HG02938 (cell line): Measurements from ENCODE around the gene TRPM1.
"Not testable (repeated sequence)": the region's sequence is repeated elsewhere in the genome, so short reads cannot be mapped to it uniquely, and the experiment has no call there.

Source experiments
- ATAC-seq: cut with Tn5 transposase; IDR thresholded peaks from one replicate; pipeline ENCODE4 v1.9.1; 2021; ENCODE audit warnings: mild to moderate bottlenecking, moderate library complexity; ENCODE audit not compliant: unreplicated experiment

TRPM1 gene

DNA sequence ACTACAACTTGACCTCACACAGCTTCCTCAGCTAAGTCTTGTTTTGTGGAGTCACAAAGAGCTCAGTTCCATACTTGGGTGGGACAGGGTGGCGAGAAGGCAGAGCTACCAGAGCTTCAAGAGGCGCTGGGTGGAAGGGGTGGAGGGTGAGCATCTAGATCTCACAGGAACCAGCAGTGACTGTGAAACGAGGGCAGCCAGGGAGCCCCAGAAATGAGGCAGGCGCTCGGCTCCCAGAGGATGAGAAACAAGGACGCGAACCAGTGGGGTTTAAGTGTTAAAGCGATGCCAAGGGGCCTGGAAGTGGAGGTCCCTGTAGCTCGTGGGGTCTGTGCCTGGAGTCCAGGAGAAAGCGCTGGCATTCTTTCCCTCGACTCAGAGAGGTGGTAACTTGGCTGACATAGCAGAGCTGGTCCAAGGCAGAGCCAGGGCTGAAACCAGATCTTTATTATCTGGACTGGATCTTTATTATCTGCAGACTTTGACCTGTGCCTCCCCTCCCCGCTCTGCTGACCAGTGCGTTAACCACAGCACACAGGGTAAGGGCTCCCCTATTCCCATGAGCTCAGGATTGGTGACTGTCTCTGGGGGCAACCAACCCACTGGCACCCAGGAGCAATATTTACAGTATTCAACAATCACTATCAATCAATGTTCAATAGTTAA lies 26.2 kb upstream of the TRPM1 start:
- no peak for ATAC-seq

DNA sequence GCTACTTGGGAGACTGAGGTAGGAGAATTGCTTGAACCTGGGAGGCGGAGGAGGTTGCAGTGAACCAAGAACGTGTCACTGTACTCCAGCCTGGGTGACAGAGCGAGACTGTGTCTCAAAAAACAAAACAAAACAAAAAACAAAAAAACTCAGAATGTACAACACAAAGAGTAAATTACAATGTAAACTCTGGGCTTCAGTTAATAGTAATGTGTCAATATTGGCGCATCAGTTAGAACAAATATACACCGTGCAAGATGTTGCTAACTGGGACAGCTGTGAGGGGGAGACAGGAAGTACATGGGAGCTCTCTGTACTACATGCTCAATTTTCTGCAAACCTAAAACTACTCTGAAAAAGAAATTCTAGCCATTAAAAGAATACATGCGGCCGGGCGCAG lies 23.5 kb upstream of the TRPM1 start:
- no peak for ATAC-seq

DNA sequence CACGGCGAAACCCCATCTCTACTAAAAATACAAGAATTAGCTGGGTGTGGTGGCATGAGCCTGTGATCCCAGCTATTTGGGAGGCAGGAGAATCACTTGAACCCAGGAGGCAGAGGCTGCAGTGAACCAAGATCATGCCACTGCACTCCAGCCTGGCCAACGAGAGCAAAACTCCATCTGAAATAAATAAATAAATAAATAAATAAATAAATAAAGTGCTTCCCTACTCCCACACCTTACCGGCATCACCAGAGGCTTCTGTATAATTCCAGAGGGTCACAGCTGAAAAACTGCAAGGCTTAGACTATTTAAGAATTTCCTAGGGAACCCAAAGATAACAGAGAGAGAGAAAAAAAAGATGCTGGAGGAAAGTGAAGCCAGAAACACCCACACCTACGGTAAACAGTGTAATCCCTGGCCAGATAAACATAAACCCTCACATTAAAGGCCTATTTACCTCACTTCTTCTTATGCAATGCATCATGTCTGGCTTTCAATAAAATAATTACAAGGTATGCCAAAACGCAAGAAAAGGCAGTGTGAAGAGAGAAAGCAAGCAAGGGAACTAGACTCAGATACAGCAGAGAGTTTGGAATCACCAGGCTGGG lies 15.0 kb upstream of the TRPM1 start:
- ATAC-seq = no peak

DNA sequence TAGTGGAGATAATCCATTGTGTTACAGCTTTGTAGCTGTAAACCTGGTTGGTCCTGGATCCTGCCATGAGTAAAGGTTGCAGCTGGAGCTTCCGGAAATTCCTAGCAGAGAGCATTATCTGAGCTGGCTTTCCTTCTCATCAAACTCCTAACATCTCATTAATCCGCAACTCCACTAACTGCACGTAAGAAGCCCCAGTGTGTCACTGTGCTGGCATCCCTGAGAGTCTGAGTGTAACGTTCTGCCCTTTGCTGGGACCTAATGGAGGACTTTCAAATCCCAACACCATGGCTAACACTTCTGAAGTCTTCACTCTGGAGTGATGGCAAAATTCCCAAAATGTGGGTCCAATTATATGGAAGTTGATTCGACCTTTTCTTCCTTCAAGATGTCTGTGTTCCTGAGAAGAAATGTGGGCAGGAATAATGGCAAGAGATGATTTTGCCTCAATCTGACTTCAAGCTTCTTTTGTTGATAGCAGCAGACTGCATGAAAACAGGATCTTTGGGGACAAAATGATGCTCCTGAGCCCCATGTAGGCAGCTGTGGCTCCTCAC lies 9.6 kb upstream of the TRPM1 start:
- ATAC-seq = no peak

DNA sequence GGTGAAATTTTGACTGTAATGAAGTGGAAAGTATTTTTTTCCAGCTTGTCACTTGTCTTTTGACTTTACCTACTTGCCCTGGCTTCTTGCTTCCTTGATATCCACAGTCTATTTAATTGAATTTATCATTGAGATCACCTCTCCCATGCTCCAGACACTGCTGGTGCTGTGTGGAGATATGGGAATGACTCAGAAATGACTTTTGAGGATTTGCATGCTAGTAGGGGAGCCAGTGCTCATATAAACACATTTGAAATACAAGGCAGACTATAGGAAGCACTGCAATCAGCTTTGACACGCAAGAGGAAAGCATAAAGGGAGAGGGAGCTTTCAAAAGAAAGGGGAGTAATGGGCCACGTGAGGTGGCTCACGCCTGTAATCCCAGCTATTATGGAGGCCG lies 7.3 kb upstream of the TRPM1 start:
- ATAC-seq = no peak

DNA sequence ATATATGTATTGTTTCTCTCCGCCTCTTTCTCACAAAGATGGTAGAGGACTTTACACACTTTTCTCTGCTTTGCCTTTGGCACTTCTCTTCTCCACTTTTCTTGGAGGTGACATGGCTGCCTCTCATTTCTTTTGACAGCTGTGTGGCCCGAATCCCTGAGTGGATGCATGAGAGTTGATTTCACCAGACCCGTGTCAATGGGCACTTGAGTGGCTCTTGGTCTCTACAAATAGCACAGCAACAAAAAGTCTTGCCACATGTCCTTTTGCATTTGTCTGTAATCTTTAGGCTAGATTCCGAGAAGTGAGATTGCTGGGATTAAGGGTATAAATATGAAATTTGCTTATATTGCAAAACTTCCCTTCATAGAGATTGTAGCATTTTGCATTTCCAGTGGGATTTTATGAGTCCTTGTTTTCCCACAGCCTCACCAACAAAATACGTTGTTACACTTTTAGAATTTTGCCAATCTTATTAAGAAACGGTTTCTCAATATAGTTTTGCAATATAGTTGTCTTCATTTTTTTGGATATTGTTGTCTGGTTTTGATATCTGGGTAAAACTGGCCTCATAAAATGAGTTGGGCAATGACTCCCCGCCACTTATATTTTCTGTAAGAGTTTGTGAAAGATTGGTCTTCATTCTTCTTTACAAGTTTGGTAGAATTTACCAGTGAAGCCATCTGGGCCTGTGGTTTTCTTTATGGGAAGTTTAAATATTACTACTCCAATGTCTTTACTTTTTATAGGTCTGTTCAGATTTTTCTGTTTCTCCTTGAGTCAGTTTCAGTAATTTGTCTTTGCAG lies 5.2 kb upstream of the TRPM1 start:
- ATAC-seq = no peak

DNA sequence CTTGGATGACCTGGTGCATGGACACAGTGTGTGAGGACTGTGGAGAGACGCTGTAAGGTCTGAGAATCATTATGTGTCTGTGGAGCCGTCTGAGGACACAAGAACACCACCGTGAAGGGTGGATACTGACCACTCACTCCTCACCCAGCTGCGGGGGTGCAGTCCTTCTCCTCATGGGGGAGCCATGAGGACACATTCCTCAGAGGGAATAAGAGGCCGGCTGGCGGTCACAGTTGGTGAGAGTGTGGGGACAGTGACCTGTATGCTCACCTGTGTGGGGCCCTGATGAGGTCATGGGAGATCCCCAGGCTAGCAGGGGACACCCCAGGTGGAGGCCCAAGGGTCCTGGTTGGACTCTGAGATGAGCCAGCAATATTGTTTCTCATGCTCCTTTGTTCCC lies 2.5 kb upstream of the TRPM1 start:
- no peak for ATAC-seq

DNA sequence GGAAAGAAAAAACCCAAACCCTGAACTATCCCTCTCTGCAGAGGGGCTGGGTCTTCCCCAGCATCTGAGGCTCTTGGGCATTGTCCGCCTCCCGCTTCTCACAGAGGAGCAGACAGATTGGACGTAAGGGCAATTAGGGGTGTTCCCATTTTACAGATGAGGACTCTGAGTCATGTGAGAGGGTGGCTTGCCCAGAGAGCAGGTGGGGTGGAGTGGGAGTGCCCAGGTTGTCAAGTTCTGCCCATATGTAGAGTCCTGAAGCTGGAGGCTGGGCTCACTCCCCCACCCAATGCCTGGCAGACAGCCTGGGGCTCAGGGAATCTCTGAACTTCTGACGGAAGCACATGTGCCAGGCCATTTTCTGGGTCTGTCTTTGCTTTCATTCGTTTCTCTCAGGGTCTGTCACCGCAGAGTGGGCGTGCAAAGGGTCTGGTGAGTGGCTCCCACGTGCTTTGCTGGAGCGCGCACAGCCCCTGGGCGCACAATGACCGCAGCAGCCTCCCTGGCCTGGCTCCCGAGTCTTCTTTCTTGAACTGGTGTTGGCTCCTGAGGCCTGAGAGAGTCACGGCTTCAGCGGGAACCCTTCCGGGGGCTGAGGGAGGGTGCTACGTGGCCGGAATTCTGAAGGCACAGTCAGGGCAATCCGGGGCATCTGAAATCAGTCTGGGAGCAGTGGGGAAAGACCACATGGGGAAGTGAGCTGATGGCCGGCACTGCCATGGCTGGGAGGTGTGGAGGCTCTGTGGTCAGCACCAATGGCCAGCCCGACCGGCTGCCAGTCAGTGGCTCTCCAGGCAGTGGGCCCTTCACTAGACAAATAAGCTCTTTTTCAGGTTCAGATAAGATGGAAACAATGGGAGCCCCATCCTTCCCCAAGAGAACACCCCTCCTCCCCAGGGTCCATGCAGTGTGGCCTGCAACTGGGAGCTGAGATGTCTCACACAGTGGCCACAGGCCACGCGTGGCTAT lies 1.1 kb upstream of the TRPM1 start:
- no peak for ATAC-seq

DNA sequence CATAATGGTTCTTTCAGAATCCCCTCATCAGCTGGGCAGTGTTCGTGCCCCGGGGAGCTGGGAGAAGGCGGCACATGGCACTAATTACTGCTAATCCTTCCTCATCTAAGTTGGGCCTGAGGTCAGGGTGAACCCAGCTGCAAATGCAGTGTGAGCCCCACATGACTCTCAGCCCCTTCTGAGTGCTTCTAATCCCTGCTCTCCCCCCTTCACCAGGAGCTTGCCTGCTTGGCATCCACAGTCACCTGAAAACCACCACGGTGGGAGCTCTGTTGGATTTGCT lies 455 bp upstream of the TRPM1 start:
- ATAC-seq = no peak

DNA sequence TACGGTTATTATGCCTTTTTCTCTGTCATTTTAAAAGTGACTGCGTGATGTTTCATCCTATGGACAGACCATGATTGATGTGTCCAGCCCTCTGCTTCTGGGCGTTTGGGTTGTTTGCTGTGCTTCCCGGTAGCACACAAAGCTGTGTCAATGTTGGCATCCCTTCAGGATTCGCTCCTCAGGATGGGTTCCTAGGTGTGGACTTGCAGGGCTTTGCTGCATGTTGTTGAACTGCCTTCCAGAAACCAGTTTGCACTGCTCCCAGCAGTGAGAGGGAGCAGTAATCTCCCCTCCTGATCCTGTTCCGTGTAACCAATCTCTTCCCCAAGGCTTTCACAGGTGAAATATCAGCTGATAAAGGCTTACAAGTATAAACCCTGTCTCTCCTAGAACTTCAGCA lies 787 bp downstream of the TRPM1 start:
- no peak for ATAC-seq

DNA sequence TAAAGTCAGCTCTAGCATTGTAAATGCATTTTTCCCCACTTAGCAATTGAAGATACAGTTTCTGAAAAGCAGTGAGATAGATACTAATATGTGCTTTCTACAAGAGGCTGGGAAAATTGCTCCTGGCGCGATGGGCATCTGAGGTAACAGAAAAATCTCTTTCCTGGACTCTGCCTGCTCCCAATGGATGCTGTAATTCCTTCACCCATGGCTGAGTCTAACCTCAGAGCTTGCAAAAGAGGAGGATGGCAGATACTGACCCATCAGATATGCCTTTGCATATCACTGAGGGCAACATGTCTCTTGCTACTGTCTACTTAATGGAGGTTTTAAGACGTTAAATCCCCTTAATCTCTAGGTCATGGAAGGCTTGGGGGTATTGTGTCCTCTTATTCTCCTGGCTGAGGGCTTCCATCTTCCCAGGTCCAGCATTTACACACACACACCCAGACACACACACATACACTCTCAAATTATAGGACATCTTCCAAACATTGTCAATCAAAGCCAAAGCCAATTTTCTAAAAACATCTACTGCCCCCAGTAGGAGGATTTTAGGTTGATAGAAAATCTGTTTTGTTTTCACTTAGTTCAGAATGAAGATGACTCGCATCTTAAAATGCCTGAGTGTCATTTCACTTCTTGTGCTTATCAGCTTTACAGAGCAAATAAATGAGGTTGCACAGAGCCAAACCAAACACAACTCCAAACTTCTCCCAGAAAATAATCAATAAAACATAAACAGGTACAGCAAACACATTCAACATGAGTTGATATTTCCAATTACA lies 2.4 kb downstream of the TRPM1 start:
- ATAC-seq = no peak

DNA sequence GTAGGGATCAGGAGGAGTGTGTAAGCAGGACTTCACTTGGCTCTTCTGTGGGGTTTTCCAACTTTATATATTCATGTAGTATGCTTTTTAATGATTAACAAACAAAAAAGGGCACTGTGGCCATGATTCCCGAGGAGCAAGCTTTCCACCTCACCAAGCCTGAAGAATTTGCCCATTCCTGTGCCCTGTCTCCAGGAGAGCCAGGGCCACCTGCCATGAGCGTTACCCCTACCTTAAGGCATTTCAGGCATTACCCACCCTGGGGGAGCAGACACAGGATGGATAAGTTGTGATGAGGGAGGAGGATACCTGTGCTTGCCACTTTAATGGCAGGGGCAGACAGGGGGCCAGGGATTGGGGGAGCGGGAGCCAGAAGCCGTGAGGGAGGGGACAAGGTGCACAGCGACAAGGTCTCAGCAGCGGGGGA lies 3.0 kb downstream of the TRPM1 start:
- ATAC-seq = no peak

DNA sequence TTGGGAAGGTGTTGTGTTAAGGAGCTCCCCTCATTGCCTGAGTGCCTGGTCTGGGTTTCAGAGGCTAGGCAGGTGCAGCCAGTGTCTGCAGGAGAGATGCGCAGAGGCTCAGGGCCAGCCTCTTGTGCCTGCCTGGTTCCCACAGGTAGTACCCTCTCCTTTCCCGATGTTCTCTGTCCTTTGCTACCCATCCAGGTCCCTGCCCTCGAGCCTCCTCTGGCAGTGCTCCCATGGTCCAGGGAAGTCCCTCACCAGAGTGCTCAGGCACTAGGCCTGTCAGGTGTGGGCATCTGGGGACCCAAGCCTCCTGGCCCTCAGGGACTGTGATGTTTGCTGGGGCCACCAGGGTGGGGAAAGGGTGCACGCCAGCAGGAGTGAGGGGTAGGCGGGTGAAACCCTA lies 5.0 kb downstream of the TRPM1 start:
- ATAC-seq = no peak

DNA sequence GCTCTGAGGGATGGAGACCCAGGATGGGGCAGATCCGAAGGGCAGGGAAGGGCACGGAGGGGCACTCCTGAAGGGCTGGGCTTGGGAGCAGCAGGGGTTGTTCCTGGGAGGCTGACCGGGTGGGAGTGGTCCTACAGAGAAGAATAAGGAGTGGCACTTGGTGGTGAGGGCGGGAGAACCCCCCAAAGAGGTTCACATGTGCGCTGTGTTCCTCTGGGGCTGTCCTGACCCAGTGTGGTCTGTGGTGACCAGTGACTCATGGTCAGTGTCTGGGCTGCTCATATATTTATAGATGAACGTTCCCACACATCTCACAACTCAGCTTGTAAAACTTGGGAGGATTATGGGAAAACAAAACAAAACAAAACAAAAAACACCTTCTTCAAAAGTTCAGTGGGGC lies 10.0 kb downstream of the TRPM1 start:
- ATAC-seq = no peak

DNA sequence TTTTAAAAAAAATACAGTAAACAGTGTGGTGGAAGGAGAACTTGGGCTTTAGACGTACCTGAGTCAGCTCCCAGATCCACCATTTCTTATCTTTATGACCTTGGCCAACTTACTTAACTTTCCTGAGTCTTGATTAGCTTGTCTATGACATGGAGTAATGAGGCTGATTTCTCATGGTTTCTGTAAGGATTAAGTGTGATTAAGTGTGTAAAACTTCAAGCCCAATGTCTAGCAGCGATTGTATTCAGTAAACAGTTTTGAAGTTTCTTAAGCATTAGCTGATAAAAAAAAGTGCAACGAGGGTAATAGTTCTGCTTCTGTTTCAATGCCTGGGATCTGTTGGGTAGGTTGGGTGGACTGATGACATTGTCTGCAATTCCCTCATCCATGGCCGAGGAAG lies 10.8 kb downstream of the TRPM1 start:
- ATAC-seq = no peak

DNA sequence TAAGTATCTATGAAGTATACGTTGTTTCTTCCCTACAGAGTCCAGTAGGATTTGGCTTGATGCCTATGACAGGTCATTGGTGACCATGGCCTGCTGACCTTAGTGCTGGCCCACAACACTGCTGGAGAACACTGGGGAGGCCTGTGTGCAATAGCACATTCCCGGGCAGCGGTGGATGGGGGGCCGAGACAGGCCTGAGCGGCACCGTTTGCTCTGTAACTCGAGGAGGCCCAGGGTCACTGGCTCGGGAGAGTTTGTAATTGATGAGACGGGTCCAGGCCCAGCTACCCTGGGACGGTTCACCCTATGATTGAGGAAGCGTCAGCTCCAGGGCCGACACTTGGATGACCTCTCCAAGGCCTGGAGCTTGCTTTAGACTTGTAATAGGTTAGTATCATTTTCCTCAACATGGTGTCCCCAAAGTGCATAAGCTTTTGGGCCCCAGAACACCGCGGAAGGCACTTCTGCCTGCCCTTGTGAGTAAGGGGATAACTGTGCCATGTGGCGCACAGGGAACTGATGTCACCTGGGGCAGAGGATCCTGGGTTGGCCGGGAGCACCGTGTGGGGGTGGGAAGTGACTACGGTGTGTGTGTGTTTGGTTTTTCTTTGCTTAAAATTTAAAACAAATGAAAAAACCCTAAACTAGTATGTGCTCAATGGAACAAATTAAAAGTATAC lies 12.0 kb downstream of the TRPM1 start:
- ATAC-seq = no peak

DNA sequence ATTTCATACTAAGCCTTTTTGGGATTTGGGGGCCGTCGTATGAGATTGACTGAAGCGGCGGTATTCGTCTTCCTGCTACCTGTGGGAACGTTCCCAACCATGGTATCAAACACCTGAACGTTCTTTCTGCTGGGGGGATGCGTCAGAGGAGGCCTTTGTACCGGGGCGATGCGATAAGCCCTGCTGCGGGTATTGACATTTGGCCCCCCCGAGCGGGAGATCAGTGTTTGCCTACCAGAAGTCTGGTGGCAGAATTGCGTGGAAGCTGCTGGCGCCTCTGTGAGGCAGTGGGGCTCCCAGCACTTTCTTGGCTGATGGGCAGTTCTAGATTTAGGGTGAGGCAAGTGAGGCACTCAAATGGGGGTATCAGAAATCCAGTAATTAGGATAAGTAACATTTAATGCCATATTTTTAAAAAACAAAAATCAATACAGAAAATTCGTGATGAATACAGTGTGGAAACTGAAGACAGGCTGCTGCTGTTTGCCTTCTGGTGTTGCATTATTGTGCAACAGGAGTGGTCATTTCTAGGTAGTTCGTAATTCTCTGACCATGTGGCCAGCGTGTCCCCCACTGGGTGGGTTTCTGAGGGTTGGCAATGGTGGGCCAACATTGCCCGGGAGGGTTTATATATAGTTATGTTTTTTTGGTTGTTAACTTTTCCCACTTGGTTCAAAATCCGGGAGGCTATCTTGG lies 12.7 kb downstream of the TRPM1 start:
- ATAC-seq = no peak

DNA sequence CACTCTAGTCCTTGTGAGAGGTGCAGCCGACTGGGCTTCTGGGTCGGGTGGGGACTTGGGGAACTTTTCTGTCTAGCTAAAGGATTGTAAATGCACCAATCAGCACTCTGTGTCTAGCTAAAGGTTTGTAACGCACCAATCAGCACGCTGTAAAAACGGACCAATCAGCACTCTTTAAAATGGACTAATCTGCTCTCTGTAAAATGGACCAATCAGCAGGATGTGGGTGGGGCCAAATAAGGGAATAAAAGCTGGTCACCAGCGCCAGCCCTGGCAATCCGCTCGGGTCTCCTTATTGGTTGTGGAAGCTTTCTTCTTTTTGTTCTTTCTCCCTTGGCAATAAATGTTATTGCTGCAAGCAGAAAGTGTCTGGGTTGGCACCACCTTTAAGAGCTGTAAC lies 13.5 kb downstream of the TRPM1 start:
- not testable (repeated sequence) for ATAC-seq

DNA sequence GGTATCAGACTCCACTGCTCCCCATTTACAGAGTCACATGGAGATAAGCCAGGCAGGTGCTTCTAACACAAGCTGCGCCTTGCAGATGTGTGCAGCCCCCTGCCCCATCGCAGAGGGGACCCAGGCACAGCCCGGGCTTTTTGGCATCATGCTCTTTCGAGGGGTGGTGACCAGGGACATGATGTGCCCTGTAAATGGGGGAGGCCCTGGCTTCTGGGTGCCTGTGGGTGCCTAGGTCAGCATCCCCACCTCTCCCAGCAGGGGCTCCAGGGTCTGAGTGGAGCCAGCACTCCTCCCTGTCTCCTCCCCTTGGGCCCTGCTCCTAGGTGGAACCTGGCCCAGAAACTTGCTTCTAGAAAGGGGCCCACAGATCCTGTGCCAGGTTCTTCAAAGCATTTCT lies 15.2 kb downstream of the TRPM1 start:
- ATAC-seq = no peak
